NCI-H1092 (cell line): ENCODE measurements around the gene VPS13D.

Source experiments
- DNase-seq: peaks from one replicate; lab custom pipeline; 2025; lab: John Stamatoyannopoulos, UW

The VPS13D gene

GRCh38 chr1:12335815-12336214 is 106.0 kb downstream of the VPS13D start:
- DNase-seq = no peak

- no peak for DNase-seq
Observed at GRCh38 chr1:12336413-12336812, 106.6 kb downstream of the VPS13D start.

GRCh38 chr1:12338017-12338416 is 108.2 kb downstream of the VPS13D start:
- DNase-seq = no peak

- DNase-seq = no peak
Observed at GRCh38 chr1:12338823-12339222, 109.0 kb downstream of the VPS13D start.

- peak; percentile 85 for DNase-seq
Observed at GRCh38 chr1:12339396-12339795, 109.6 kb downstream of the VPS13D start.

GRCh38 chr1:12339811-12340543 is 110.1 kb downstream of the VPS13D start:
- peak; percentile 85 for DNase-seq

GRCh38 chr1:12340544-12340930 is 110.7 kb downstream of the VPS13D start:
- no peak for DNase-seq

- no peak for DNase-seq
Observed at GRCh38 chr1:12341667-12342066, 111.8 kb downstream of the VPS13D start.

- no peak for DNase-seq
Observed at GRCh38 chr1:12342401-12343003, 112.7 kb downstream of the VPS13D start.

GRCh38 chr1:12343823-12344487 is 114.1 kb downstream of the VPS13D start:
- DNase-seq = no peak

- DNase-seq = no peak
Observed at GRCh38 chr1:12344596-12345349, 114.9 kb downstream of the VPS13D start.

GRCh38 chr1:12345350-12346217 is 115.8 kb downstream of the VPS13D start:
- no peak for DNase-seq

GRCh38 chr1:12346483-12347151 is 116.8 kb downstream of the VPS13D start:
- no peak for DNase-seq

- no peak for DNase-seq
Observed at GRCh38 chr1:12348113-12348512, 118.3 kb downstream of the VPS13D start.

- no peak for DNase-seq
Observed at GRCh38 chr1:12353981-12354380, 124.2 kb downstream of the VPS13D start.

GRCh38 chr1:12356004-12356890 is 126.4 kb downstream of the VPS13D start:
- peak; percentile 47 for DNase-seq

GRCh38 chr1:12358499-12358898 is 128.7 kb downstream of the VPS13D start:
- DNase-seq = no peak

GRCh38 chr1:12359359-12360133 is 129.7 kb downstream of the VPS13D start:
- no peak for DNase-seq

- peak; percentile 56 for DNase-seq
Observed at GRCh38 chr1:12368646-12369045, 138.8 kb downstream of the VPS13D start.
